ENCODE measurements around the gene TFPT.

Gene TFPT

DNA sequence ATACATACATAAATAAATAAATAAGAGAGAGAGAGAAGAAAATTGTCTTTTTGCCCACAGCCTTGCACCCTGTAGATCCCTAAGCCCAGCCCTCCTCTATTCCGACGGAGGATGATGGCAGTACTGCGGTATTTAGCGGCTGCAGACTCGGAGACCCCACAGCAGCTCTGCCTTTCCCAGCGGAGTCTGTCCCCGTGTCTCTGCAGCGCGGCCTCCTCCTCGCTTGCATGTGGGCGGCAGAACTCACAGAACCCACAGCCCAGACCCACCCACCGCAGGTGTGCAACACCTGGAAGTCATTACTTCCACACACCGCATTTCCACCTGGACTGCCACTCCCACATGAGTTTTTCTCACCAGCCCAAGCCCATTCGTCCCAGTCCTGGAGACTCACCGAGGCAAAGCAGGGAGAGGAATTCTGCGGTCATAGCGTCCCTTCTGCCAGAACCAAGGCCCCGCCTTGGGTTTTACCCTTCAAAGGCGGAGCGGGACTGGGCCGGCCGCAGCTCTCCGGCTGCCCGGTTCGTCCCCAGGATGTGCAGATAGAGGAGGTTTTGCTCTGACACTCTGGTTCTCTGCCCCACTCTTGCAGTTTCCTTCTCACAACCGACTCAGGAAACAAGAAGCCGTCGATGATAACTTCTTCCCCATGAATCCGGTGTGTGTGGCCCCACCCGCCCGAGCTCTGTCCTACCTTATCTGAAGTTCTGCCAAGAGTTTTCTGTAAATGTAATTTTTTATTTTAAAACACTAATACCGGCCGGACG lies 51.9 kb downstream of the TFPT start, which contains the start of gene VSTM1:
Gene VSTM1 (minus strand): TSS at position 548 of the 767 bp plus-strand sequence. CDS start 120 bp downstream, at position 428.
- 91 to 95% methylated on average over 24 to 25 of the region's 34 CpGs for WGBS, 2 experiments (ENCODE audit: insufficient coverage in 2 of 2)
- Histone ChIP-seq H3K4me1 (ENCODE audit: control insufficient read depth, insufficient read depth, low read length, poor library complexity, severe bottlenecking) (no peaks in the 10 kb centered on the region), H3K9me3 (ENCODE audit: control insufficient read depth, low read length) (no peaks in the 10 kb centered on the region), H3K36me3 (ENCODE audit: control insufficient read depth, insufficient read depth, low read length) (no peaks in the 10 kb centered on the region), H3K27ac (ENCODE audit: low read depth, low read length, severe bottlenecking) (no peak within 1 kb of the TSS), H3K4me3 (ENCODE audit: extremely low read depth, insufficient read depth, low read length, poor library complexity, severe bottlenecking) (no peak within 1 kb of the TSS)

DNA sequence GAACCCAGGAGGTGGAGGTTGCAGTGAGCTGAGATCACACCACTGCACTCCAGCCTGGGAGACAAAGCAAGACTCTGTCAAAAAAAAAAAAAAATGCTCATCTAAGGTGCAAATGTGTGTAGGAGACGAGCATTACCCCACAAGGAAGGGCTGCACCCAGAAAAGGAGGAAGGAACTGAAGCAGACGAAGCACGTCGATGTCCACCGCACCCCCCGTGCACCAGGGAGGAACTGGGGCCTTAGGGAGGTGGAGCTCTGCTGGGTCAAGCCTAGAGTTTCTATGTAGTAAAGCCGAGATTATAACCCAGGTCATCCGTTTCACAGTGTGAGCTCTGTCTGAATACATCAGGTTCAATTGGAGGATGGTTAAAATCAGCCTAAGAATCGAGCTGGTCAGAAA lies 52.8 kb downstream of the TFPT start:
- no peaks in the 10 kb centered on the region for H3K4me1 ChIP-seq (ENCODE audit: control insufficient read depth, insufficient read depth, low read length, poor library complexity, severe bottlenecking)
- no peaks in the 10 kb centered on the region for H3K9me3 ChIP-seq (ENCODE audit: control insufficient read depth, low read length)
- H3K36me3 ChIP-seq (ENCODE audit: control insufficient read depth, insufficient read depth, low read length), result no peaks in the 10 kb centered on the region
- WGBS, 2 experiments (ENCODE audit: insufficient coverage in 2 of 2), result 86 to 88% methylated on average over 9 of the region's 9 CpGs
- no peak overlapping the region for H3K4me3 ChIP-seq (ENCODE audit: extremely low read depth, insufficient read depth, low read length, poor library complexity, severe bottlenecking)
- H3K27ac ChIP-seq (ENCODE audit: low read depth, low read length, severe bottlenecking), result no peak overlapping the region
